B cell (primary cell): Measurements from ENCODE around the gene TJP2. TPM values are rescaled to one million over a fixed set of nuclear protein-coding genes. Genes with fewer than 3 reads are reported as not detected.

Experiments used
- ATAC-seq: fragments of 200-7000 bp; cut with Tn5 transposase; one replicate; pipeline ENCODE4 v1.10.0; 2021; ENCODE audit warnings: low read depth, mild to moderate bottlenecking, moderate number of reproducible peaks, moderate library complexity
- CTCF ChIA-PET: fragments of 350-600 bp; sonication (Branson Sonifier 250); formaldehyde crosslinking; loops from one replicate; lab custom pipeline; 2021; ENCODE audit warnings: antibody characterized with exemption, inconsistent platforms; lab: Charles Lee
- POLR2A ChIA-PET: fragments of 350-600 bp; sonication (Branson Sonifier 250); formaldehyde crosslinking; loops from one replicate; lab custom pipeline; 2021; ENCODE audit warnings: antibody characterized with exemption; lab: Charles Lee
- DNase-seq: peaks from one replicate; pipeline ENCODE4 v3.0.0; 2013
- H2AFZ ChIP-seq: 2 replicates; pipeline ENCODE4 v1.6.1; 2012; ENCODE audit warnings: mild to moderate bottlenecking, low read depth, low read length; ENCODE audit not compliant: insufficient read depth, poor library complexity, severe bottlenecking
- H3K27ac ChIP-seq, 2 donors: 1 replicate in 1 of 2; 2 replicates in 1 of 2; pipeline ENCODE4 v1.5.1; 2012 to 2013; ENCODE audit warnings: low read length in 2 of 2, mild to moderate bottlenecking in 2 of 2, moderate library complexity in 1 of 2
- H3K27me3 ChIP-seq, 4 experiments: fragments of 200-600 bp in 1 of 4; sonication (generic) in 1 of 4; replicated peaks in 1 of 4; 1 replicate in 2 of 4; 2 replicates in 2 of 4; pipeline versions ENCODE4 v1.6.1 to v1.7.0; 2013 to 2016; ENCODE audit warnings: low read length in 3 of 4, mild to moderate bottlenecking in 2 of 4, mixed read lengths in 1 of 4, moderate library complexity in 1 of 4; ENCODE audit not compliant: insufficient read depth in 4 of 4, control insufficient read depth in 3 of 4; ENCODE audit errors: control extremely low read depth in 1 of 4
- H3K36me3 ChIP-seq, 2 experiments: replicated peaks in 1 of 2; 1 replicate in 1 of 2; 2 replicates in 1 of 2; pipeline versions ENCODE4 v1.6.1 to v1.7.1; 2013; ENCODE audit warnings: low read length in 1 of 2; ENCODE audit not compliant: insufficient read depth in 2 of 2, control insufficient read depth in 1 of 2; ENCODE audit errors: control extremely low read depth in 1 of 2, extremely low read depth in 1 of 2
- H3K4me1 ChIP-seq, 2 donors: fragments of 200-600 bp in 1 of 2; sonication (generic) in 1 of 2; 1 replicate in 1 of 2; 2 replicates in 1 of 2; pipeline versions ENCODE4 v1.5.1 to v1.6.1; 2013 to 2017; ENCODE audit warnings: low read length in 2 of 2; ENCODE audit not compliant: control insufficient read depth in 2 of 2, insufficient read depth in 2 of 2
- H3K4me2 ChIP-seq: replicated peaks from 2 replicates; pipeline ENCODE3; 2012; ENCODE audit warnings: mild to moderate bottlenecking, low read depth, low read length; ENCODE audit not compliant: poor library complexity, severe bottlenecking
- H3K4me3 ChIP-seq, 5 experiments: fragments of 200-600 bp in 1 of 5; sonication (generic) in 1 of 5; 1 replicate in 3 of 5; 2 replicates in 2 of 5; pipeline versions ENCODE4 v1.5.1 to v1.7.0; 2011 to 2016; ENCODE audit warnings: low read length in 4 of 5, mild to moderate bottlenecking in 4 of 5, low read depth in 2 of 5, control low read depth in 1 of 5, moderate library complexity in 1 of 5; ENCODE audit not compliant: insufficient read depth in 1 of 5; ENCODE audit errors: control extremely low read depth in 1 of 5, extremely low read depth in 1 of 5
- H3K79me2 ChIP-seq: fragments of 200-600 bp; sonication (generic); one replicate; pipeline ENCODE4 v1.6.0; 2016; ENCODE audit warnings: low read length; ENCODE audit not compliant: control insufficient read depth, insufficient read depth
- H3K9ac ChIP-seq: fragments of 200-600 bp; sonication (generic); 2 replicates; pipeline ENCODE4 v1.6.1; 2017; ENCODE audit warnings: mild to moderate bottlenecking, low read length, moderate library complexity
- H3K9me3 ChIP-seq, 3 donors: one replicate each; pipeline versions ENCODE4 v1.6.1 to v1.7.1; 2013; ENCODE audit warnings: low read length in 2 of 3; ENCODE audit not compliant: control insufficient read depth in 2 of 3, insufficient read depth in 1 of 3; ENCODE audit errors: control extremely low read depth in 1 of 3
- H4K20me1 ChIP-seq: 2 replicates; pipeline ENCODE4 v1.6.0; 2012; ENCODE audit warnings: mild to moderate bottlenecking, low read length; ENCODE audit not compliant: insufficient read depth, control insufficient read depth, poor library complexity, severe bottlenecking
- H3K27ac Mint-ChIP-seq: one replicate; pipeline ENCODE4 v1.8.0; 2021; ENCODE audit warnings: mixed read lengths
- H3K27me3 Mint-ChIP-seq: one replicate; pipeline ENCODE4 v1.8.0; 2021; ENCODE audit warnings: mixed read lengths
- H3K4me1 Mint-ChIP-seq: one replicate; pipeline ENCODE4 v1.8.0; 2021; ENCODE audit warnings: mixed read lengths
- H3K4me3 Mint-ChIP-seq: one replicate; pipeline ENCODE4 v1.8.0; 2021; ENCODE audit warnings: mixed read lengths
- H3K9me3 Mint-ChIP-seq: one replicate; pipeline ENCODE4 v1.8.0; 2022; ENCODE audit warnings: mixed read lengths; ENCODE audit not compliant: insufficient read depth
- EZH2 ChIP-seq: IDR thresholded peaks from 2 replicates; pipeline ENCODE4 v1.6.1; 2012; ENCODE audit warnings: borderline replicate concordance, low read depth, mild to moderate bottlenecking, moderate library complexity, low read length; ENCODE audit not compliant: insufficient read depth, poor library complexity, severe bottlenecking
- WGBS: methylation state at CpG from one replicate; pipeline ENCODE4 v1.1.5; 2013; ENCODE audit warnings: missing lambda C conversion rate; ENCODE audit not compliant: insufficient coverage; 5-methylcytosine and 5-hydroxymethylcytosine counted together
- intact Hi-C: fragments of 100-400 bp; cut with micrococcal nuclease; formaldehyde crosslinking; loops from one replicate; pipeline ENCODE4 v1.10.0; 2022
- polyA plus RNA-seq: library from polyadenylated mRNA; depleted of rRNA; stranded (reverse); fragments of >200 nt; gene quantifications from 2 replicates; pipeline ENCODE4 v1.2.3, GENCODE V29; 2012
- total RNA-seq, 2 donors: library from RNA; stranded (reverse); fragments of 120-200 nt in 1 of 2; gene quantifications; 1 replicate in 1 of 2; 2 replicates in 1 of 2; pipeline versions ENCODE4 v1.2.3 to v1.2.4, GENCODE V29; 2013 to 2022
- TF ChIP-seq, protein P1 (sequence below): fragments of 200-600 bp; IDR thresholded peaks from one replicate; pipeline ENCODE4 v1.8.0; 2022; ENCODE audit warnings: antibody characterized with exemption, mild to moderate bottlenecking

The TJP2 gene
- total and polyA plus RNA-seq, 2 donors (not counting 1 experiment from before 2014, with no cell fraction given) = 1.2 to 2.3 TPM

DNA sequence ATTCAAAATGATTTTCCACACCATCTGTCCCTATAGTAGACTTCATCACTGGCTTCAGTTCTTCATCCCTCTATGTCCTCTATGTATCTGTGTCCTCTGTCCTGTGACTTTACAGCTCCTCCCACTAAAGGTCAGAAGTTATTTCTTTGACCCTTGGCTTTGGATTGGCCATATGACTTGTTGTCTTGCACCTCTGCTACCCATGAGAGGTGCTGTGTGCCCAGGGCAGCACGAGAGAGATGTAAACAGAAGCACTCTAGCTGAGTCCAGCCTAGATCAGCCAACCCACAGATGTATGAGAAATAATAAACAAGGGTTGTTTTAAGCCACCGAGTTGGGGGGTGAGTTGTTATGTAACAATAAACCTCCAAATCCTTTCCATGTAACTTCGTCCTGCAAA is 87.6 kb downstream of the TJP2 start:
- Histone ChIP-seq H3K4me2 (no peak overlapping the region), H2AFZ (no peak overlapping the region), H3K27ac (no peak overlapping the region), H3K4me1 (no peaks in the 10 kb centered on the region), H3K9ac (no peak overlapping the region), H3K79me2 (no peaks in the 10 kb centered on the region), H3K9me3 (no peaks in the 10 kb centered on the region), H3K27me3 (peaks cover 0 to 4% (median 1%) of the 10 kb centered on the region in 4 experiments), H3K36me3 (no peaks in the 10 kb centered on the region), H3K4me3 (no peak overlapping the region), H4K20me1 (no peaks in the 10 kb centered on the region)
- Mint-ChIP-seq H3K27me3 (peaks cover 23% of the 10 kb centered on the region), H3K9me3 (no peaks in the 10 kb centered on the region), H3K4me3 (no peak overlapping the region), H3K4me1 (no peaks in the 10 kb centered on the region), H3K27ac (no peak overlapping the region)
- POLR2A ChIA-PET = no interaction called here
- CTCF ChIA-PET = no interaction called here
- intact Hi-C loops = no loop called here
- no peak for TF ChIP-seq EZH2
- ATAC-seq (no peak), DNase-seq (no peak)
- 70% methylated on average over 2 of the region's 3 CpGs for whole genome bisulfite sequencing

DNA sequence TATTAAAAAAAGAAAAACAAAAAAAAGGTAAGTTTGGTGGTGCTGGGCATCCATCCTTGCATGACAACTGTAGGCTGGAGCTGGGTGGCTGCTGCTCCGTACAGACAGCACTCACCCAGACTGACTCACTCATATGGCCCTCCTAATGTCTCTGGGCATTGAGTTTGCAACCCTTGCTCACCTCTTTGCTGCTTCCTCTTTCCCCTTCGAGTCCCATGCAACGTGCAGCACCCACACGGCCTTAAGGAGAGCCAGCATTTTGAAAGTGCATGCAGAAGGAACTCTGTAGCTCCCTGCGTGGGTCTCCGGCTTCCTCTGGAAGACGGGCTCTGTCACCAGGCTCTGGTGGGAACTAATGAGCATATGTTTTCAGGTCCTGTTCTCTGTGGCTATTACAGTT is 90.4 kb downstream of the TJP2 start:
- ATAC-seq = no peak
- POLR2A ChIA-PET = no interaction called here

More for the DNA sequence above, 90.4 kb downstream of the TJP2 start:
- Histone ChIP-seq H2AFZ (no peak overlapping the region), H3K27me3 (peaks cover 0 to 9% (median 1%) of the 10 kb centered on the region in 4 experiments), H3K4me3 (no peak overlapping the region), H3K9ac (no peak overlapping the region), H4K20me1 (no peaks in the 10 kb centered on the region), H3K27ac (no peak overlapping the region), H3K4me2 (no peak overlapping the region), H3K79me2 (no peaks in the 10 kb centered on the region), H3K9me3 (no peaks in the 10 kb centered on the region), H3K36me3 (no peaks in the 10 kb centered on the region), H3K4me1 (no peaks in the 10 kb centered on the region)
- DNase-seq = no peak
- Mint-ChIP-seq H3K4me1 (no peaks in the 10 kb centered on the region), H3K4me3 (no peak overlapping the region), H3K9me3 (no peaks in the 10 kb centered on the region), H3K27me3 (peaks cover 23% of the 10 kb centered on the region), H3K27ac (no peak overlapping the region)
- CTCF ChIA-PET = no interaction called here
- TF ChIP-seq, protein P1, sequence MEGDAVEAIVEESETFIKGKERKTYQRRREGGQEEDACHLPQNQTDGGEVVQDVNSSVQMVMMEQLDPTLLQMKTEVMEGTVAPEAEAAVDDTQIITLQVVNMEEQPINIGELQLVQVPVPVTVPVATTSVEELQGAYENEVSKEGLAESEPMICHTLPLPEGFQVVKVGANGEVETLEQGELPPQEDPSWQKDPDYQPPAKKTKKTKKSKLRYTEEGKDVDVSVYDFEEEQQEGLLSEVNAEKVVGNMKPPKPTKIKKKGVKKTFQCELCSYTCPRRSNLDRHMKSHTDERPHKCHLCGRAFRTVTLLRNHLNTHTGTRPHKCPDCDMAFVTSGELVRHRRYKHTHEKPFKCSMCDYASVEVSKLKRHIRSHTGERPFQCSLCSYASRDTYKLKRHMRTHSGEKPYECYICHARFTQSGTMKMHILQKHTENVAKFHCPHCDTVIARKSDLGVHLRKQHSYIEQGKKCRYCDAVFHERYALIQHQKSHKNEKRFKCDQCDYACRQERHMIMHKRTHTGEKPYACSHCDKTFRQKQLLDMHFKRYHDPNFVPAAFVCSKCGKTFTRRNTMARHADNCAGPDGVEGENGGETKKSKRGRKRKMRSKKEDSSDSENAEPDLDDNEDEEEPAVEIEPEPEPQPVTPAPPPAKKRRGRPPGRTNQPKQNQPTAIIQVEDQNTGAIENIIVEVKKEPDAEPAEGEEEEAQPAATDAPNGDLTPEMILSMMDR = no peak
- no peak for TF ChIP-seq EZH2
- intact Hi-C loops = no loop called here
- 34% methylated on average over 7 of the region's 7 CpGs for WGBS
